ENCODE data around the gene PSD4.

Gene PSD4

DNA sequence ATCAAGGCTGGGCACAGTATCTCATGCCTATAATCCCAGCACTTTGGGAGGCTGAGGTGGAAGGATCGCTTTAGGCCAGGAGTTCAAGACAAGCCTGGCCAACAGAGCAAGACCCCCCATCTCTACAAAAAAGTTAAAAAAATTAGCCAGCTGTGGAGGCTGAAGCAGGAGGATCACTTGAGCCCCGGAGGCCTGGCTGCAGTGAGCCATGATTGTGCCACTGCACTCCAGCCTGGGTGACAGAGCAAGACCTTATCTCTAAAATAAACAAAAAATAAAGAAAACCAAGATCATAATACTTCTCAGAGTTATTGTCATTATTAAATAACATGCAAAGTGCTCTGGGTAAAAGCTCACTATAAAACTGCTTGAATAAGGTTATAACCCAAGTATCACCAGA lies 31.5 kb upstream of the PSD4 start:
- no peak for DNase-seq (ENCODE audit: low spot score)

DNA sequence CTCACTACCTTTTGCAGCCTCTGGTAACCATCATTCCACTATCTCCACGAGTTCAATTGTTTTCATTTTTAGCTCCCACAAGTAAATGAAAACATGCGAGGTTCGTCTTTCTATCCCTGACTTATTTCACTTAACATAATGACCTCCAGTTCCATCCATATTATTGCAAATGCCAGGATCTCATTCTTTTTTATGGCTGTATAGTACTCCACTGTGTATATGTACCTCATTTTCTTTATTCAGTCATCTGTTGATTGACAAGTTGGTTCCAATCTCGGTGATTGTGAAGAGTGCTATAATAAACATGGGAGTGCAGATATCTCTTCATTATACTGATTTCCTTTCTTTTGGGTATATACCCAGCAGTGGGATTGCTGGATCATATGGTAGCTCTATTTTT lies 29.5 kb upstream of the PSD4 start:
- no peak for DNase-seq (ENCODE audit: low spot score)

GRCh38 chr2:113148606-113149552 lies 24.9 kb upstream of the PSD4 start:
- DNase-seq (ENCODE audit: low spot score), result no peak

- no peak for DNase-seq (ENCODE audit: low spot score)
Measured at GRCh38 chr2:113149553-113150257, 24.1 kb upstream of the PSD4 start.

GRCh38 chr2:113150258-113150601 lies 23.5 kb upstream of the PSD4 start:
- DNase-seq (ENCODE audit: low spot score), result no peak

GRCh38 chr2:113155331-113155730 lies 18.4 kb upstream of the PSD4 start:
- DNase-seq (ENCODE audit: low spot score), result no peak

DNA sequence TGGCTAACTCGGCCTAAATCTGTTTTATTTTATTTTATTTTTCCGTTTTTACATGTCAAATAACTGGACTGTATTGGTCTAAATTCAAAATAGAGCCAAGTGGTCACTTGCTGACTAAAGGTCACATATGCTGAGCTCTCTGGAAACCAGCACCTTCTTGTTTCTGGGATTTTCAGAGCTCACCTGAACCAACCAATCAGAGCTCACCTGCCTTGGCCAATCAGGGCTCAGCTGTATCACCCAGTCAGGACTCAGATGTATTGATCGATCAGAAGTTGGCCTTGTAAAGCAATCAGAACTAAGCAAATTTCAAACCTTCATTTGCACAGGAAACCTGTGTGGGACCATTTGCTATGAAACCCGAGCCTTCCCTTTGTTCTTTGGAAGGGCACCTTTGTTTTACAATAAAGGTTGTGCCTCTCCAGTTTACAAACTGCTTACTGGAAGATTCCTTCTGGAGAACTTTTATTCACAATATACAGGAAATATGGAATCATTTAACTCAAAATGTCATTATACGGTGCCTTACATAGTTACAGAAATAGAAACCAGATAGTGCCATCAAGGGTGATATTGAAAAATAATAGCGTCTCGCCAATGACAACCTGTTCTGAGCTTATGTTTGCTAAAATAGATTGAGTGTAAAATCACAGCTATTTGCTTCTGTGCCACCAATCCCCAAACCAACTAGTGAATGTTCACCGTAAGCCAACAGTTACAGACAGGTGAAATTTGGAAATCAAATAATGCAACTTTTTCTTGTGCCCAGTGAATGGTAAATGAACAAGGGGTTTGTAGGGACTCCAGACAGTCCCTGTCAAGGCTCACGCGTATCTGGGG lies 17.3 kb upstream of the PSD4 start:
- DNase-seq (ENCODE audit: low spot score), result no peak

- no peak for DNase-seq (ENCODE audit: low spot score)
Measured at GRCh38 chr2:113157118-113157896, 16.5 kb upstream of the PSD4 start.

DNA sequence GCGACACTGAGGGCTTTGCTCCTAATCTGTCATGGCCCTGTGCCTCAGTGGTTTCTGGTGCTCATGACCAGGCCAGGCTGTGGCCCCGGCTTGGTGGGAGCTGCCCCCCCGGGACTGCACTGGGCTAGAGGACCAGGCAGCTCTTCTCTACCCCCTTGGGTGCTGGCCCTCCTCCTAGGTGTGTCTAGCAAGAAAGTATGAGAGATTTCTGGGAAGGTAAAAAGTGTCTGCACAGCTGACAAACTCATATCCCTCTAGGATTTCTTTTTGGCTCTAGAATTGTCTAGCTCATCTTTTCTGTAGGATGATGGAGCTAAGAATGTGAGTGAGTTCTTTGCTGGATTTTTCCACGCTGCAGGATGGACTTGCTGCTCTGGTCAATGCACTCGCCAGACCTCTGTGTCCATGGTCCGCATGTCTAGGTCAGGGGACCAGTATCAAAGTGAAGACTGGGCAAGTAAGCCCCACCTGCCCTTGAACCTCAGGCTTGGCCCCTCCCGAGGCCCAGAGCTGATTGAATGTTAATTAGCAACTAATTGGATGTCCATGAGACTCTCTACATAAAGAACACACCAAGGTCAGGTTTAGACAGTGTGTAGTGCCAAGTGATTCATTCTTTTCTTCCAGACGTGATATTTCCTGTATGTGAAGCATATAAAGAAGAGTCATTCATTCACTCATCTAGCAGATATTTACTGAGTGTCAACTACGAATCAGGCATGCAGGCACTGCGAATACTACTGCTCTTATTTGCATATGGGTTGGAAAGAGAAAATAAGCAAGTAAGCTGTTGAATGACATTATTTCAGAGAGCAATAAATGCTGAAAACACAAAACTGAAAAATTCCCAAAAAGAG lies 15.6 kb upstream of the PSD4 start:
- no peak for DNase-seq (ENCODE audit: low spot score)

GRCh38 chr2:113158884-113159553 lies 14.8 kb upstream of the PSD4 start:
- DNase-seq (ENCODE audit: low spot score), result no peak

DNA sequence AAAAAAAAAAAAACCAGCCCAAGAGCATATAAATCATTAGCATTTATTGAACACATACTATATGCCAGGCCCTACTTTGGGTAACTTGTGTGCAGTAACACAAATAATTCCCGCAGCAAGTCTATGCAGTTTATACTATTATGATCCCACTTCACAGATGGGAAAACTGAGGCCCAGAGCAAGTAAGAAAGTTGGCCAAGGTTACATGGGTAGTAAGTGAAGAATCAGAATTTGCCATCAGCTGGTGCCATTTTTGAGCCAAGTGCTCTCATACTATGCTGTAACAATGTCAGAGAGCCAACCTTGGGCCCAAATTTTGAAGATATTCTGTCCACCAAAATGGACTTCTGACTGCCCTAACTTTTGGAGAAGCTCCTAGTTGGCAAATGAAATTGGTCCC lies 13.5 kb upstream of the PSD4 start:
- no peak for DNase-seq (ENCODE audit: low spot score)

DNA sequence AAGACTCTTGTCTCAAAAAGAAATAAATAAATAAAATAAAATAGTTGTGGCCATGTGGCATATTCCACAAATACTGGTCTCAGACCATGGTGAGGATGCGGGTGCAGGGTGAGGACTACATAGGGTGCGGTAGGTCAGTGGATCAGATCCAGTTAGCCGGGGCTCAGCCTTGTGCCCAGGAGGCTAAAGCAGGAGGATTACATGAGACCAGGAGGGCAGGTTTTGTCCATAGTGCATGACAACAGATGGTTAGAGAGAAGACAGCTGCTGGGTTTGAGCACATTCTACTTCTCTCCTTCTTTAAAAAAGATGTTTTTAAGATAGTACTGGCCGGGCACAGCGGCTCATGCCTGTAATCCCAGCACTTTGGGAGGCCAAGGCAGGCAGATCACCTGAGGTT lies 12.8 kb upstream of the PSD4 start:
- no peak for DNase-seq (ENCODE audit: low spot score)

DNA sequence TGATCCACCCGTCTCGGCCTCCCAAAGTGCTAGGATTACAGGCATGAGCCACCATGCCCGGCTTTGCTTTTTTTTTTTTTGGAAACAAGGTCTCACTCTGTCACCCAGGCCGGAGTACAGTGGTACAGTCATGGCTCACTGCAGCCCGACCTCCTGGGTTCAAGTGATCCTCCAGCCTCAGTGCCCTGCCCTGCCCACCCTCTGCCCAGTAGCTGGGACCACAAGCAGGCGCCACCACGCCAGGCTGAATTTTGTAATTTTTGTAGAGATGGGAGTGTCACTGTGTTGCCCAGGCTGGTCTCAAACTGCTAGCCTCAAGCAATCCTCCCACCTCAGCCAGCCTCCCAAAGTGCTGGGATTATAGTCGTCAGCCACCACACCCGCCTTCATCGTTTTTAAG lies 11.6 kb upstream of the PSD4 start:
- DNase-seq (ENCODE audit: low spot score), result no peak

- DNase-seq (ENCODE audit: low spot score), result no peak
Measured at GRCh38 chr2:113162869-113163268, 10.9 kb upstream of the PSD4 start.

DNA sequence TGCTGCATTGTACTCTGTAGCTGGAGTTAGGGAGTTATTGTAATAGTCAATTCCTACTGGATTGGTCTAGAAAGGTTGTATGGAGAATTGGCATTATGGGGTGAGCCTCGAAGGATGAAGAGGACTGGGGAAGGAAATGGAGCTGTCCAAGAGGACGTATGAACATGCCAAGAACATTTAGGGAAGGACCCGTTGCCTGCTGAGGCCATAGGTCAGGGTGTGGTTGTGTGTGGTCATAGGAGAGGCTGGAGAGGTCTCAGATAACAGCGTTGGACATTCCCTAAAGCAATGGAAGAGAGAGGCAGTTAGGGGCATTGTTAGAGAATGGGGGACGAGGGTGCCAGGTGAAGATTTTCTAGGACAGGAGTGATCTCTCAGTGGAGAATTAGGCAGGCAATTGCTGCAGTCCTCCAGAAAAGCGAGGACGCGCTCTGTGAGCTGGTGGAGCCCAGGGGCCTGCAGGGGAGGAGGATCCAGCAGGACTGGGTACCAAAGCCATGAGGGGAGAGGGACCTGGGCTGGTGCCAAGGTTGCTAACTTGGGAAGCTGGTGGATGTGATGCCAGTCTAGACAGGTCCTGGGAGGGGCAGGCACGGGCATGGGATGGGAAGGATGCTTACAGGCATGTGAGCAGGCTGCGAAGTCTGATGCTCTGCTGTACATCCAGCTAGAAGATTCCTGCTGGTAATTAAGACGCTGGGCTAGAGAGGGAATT lies 9.4 kb upstream of the PSD4 start:
- no peak for DNase-seq (ENCODE audit: low spot score)

GRCh38 chr2:113164930-113165585 lies 8.7 kb upstream of the PSD4 start:
- DNase-seq (ENCODE audit: low spot score), result no peak

- no peak for DNase-seq (ENCODE audit: low spot score)
Measured at GRCh38 chr2:113166187-113166645, 7.6 kb upstream of the PSD4 start.

DNA sequence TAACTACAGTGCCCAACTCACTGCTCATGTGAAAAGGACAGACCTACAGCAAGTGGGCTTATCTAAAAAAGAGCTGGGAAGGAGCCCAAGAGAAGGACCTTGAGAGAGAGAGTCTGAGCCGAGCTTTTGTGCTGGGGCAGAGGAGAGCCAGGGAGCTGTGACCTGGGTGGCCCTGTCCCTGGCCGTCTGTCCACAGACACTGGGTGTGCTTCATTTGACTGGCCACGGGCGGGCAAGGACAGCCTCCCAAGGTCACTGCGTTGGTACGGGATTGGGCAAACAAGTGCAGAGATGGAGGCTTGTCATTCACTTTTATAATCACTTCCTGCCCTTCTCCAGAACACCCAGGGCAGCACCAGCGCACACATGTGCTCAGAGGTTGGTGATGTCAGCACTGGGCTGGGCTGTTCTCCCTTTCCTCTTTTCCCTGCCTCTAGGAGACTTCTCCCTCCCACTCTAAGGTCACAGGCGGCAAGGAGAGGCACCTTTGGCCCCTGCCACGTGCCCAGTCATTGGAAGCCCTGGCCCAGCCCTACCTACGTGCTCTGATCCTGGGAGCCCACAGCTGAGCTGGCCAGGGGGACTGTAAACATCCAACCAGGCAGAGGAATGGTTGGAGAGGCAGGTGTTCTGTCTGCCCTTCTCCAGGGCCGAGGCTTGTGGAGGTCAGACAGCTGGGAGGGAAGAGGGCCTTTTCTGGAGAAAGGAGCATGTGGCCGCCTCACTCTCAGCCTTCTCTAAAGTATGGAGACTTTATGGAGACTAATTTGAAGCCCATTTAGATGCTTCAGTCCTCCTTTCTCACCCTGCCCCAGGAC lies 6.4 kb upstream of the PSD4 start:
- DNase-seq (ENCODE audit: low spot score), result no peak

All from NAMALWA (cell line).